ENCODE results near the gene CD59.
"Not testable (repeated sequence)": the region's sequence is repeated elsewhere in the genome, so short reads cannot be mapped to it uniquely, and the experiment has no call there.

CD59 gene

GRCh38 chr11:33692013-33692504 is 44.2 kb downstream of the CD59 start:
- no peak for DNase-seq

DNA sequence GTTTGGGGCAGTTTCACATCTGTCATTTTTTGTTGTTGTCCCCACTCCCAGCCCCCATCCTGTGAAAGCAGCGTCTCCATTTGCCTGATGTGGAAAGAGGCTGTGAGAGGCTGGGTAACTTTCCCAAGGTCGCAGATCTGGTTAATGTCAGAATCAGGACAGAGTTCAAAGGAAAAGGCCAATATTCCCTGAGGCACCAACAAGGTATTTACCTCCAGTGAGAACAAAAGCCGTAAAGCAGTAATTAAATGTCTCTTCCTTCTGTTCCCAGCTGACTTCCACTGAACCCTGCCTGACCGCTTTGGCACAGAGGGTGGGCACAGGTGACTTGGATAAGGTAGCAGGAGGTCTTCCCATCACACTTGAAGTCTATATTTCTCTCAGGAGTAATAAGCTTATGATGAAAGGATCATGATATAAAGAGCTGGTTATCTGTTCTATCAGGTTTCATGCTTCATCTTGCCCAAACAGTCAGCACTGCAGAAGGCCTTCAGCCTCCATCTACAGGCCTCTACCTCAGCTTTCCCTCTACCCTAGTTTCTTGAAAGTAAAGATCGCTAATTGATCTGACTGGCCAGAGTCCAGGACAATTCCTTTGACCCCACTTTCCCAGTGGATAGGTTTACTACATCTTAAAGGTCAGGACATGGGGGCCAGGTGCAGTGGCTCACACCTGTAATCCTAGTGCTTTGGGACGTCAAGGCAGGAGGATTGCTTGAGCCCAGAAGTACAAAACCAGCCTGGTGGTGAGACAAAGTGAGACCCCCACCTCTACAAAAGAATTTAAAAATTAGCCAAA is 45.0 kb downstream of the CD59 start:
- DNase-seq = no peak

DNA sequence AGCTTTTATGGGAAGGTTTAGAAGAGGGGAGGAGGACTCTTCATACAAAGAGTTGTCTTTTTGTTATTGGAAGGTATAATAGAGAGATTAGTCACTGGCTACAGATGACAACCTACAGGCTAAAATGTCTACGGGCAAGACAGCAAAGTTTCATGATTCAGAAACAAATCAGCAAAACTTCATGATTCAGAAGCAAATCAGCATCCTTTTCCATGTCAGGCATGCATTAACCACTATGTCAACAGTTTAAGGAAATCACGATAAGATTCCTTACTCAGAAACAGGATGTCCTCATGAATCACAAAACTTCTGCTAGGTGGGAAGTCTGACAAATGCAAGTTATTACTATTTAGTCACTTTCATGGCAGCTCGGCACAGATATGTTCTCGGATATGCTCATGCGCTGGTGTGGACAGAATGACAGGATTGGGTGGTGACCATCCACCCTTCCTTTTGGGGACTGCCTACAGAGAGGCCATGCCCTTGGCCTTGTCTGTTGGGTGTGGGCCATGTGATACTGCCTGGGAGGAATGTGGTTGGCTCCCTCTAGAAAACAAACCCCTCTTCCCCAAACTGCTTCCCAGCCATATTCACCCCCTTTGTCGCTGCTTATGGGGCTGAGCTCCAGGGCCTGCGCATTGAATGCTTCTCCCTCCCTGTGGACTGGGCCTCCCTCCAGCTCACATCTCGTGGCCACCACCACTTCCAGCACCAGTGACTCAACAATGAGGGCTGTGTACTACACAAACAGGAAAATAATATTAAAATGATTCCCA is 45.7 kb downstream of the CD59 start:
- DNase-seq = no peak

GRCh38 chr11:33689501-33689900 is 46.7 kb downstream of the CD59 start:
- DNase-seq = no peak

DNA sequence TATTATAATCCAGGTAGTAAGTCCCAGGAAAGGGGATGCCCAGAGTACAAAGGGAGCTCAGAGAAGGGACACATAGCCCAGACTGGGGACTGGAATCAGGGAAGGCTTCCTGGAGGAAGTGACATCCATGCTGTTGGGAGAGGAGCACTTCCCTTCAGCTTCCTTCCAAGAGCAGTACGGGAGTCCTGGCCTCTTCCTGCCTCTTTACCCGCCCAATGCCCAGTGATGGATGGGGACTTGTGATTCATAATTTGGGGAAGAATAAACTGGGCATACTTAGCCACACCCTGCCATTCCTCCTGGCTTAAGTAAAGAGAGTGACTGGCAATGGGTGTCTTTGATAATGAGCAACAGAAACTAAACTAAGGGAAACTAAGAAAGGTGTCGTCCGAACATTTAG is 47.1 kb downstream of the CD59 start:
- no peak for DNase-seq

DNA sequence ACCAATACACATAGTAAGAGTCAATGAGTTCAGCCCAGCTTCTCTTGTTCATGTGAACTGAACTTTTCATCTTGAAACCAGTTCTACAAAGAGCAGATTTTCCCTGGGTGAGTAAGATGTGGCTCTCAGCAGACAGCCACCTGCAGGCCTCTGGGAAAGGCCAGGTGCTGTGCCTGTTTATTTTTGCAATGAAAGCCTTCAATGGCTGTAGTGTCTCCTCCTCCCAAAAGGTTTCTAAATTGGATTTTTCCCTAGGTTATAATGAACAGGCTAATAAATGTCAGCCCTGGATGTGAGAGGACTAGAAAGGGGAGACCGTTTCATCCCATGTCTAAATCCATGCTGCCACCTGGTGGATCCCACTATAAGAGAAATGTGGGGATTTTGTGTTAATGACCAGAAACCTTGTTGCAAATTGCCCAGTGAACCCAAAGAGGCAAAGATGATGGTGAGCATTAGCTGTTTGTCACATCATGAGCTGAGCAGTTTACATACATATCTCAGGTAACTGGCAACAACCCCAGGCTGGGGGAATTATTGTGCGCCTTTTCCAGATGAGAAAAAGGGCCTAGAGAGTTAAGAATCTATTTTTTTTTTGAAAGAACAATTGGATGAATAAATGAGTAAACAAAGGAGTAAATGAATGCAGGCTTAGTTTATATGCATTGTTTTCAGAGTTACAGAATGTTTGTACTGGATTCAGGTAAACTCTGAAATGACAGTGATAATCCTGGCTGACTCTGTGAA is 48.3 kb downstream of the CD59 start:
- no peak for DNase-seq

DNA sequence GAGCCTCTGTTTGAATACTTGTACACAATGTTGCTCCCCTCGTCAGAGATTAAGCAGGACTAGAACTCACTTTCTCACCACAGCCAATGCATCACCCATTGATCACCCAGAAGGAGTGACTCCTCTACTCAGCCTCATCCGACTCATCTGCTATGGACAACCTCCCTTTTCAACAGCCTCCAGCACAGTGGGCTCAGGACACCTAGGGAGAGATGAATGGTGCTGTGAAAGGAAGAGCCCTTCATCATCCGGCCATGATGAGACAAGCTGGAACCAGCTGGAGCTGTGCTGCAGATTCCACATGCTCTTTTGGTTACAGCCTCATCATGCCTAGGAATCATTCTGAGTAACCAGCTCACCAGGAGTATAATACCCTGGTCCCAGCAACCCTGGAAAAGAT is 51.1 kb downstream of the CD59 start:
- DNase-seq = no peak

GRCh38 chr11:33684003-33684706 is 52.1 kb downstream of the CD59 start:
- no peak for DNase-seq

- no peak for DNase-seq
Observed at GRCh38 chr11:33682446-33682845, 53.8 kb downstream of the CD59 start.

GRCh38 chr11:33682019-33682418 is 54.2 kb downstream of the CD59 start:
- DNase-seq = no peak

GRCh38 chr11:33678616-33679015 is 57.6 kb downstream of the CD59 start:
- not testable (repeated sequence) for DNase-seq

- no peak for DNase-seq
Observed at GRCh38 chr11:33674035-33674814, 62.0 kb downstream of the CD59 start.

DNA sequence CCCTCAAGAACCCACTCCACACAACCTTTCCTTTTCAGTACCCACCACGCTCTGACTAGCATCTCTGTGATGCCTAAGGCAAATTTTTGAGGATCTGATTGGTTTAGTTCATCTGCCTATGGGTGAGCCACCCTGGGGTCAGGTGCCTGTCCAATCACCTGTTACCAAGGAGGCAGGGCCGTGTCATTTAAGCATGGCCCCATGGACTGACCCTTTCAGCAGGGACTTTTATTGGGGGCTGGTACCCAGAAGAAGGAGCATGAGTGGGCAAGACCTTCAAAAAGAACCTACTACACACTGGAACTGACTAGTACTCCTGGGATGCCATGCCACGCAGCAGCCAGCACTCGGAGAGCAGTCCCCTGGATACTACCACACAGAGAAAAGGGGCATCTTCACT is 64.0 kb downstream of the CD59 start:
- no peak for DNase-seq

- no peak for DNase-seq
Observed at GRCh38 chr11:33670250-33671011, 65.8 kb downstream of the CD59 start.

DNA sequence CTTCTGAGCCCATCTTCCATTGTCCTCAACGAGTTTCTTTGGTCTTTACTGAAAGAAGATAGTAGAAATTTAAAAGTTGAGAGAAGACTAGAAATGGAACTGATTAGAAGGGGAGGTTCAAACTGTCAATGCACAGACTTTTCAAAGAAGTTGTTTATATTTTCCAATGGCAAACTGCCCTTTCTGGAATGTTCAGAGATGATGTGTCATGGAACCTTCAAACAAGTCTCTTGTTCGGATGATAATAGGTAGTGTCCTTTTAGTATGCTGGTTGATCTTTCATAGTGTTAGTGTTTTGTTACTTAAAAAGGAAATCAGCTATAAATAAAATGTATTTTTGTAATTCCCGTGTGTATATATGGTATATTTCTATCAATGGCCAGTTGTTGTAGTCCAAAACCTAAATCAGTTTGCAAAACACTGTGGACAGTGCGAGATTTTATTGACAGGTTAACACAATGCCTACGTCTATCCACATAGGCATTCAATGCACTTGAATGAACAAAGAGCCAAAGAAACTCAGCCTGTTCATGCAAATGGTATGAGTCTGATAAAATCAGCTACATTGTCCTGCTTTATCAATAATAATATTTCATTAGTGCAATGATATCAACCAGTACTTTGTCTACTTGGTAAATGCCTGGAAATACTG is 66.5 kb downstream of the CD59 start:
- DNase-seq = no peak

DNA sequence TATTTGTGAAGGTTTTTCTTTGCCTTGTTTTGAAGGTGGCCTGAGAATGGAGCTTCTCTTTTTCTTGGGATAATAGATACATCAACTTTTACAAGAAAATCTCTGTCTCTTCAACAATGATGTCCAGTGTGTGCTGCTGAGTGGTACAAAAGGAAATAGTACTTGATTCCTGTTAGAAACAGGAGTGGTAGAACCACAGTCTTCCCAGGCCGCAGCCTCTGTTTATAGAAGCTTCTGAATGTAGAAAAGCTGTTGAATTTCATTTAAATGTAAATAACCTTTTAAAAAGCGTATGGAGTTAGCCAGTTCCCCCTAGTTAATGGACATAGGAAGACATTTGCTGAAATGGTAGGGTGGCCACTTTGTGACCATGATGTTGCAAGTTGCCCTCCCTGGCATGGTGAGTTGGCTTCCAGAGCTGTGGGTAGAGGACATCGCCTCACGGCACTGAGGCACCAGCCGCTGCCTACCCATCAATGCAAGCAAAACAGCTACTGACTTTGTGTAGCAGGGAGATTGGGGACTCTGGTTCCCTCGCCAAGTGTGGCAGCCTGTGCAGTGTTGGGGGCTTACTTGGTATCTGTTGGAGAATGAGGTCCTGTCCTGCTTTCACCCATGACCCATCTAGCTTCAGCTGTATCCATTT is 67.1 kb downstream of the CD59 start:
- DNase-seq = no peak

GRCh38 chr11:33668468-33668825 is 67.8 kb downstream of the CD59 start:
- DNase-seq = no peak

DNA sequence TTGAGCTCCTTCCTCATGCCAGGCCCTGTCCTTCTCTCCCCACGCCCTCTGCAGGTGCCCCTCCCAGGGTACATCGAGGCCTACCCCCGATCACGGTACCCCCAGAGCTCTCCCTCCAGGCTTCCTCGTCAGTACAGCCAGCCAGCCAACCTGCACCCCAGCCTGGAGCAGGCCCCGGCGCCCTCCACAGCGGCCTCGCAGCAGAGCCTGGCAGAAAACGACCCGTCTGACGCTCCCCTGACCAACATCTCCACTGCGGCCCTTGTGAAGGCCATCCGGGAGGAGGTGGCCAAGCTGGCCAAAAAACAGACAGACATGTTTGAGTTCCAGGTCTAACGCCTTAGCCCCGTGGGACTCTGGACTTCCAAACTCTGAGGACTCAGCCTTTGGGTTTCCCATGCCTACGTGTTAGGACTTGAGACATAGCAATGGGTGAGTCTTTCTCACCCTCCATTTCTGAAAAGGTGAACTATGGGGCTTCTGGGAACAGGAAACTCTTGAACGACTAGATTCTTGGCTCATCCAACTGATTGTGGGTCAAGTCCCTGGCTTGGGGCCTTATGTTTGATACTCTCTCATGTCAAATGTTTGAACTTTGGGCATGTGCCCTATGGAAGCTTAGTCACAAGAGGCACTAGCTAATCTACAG is 68.3 kb downstream of the CD59 start:
- DNase-seq = no peak

DNA sequence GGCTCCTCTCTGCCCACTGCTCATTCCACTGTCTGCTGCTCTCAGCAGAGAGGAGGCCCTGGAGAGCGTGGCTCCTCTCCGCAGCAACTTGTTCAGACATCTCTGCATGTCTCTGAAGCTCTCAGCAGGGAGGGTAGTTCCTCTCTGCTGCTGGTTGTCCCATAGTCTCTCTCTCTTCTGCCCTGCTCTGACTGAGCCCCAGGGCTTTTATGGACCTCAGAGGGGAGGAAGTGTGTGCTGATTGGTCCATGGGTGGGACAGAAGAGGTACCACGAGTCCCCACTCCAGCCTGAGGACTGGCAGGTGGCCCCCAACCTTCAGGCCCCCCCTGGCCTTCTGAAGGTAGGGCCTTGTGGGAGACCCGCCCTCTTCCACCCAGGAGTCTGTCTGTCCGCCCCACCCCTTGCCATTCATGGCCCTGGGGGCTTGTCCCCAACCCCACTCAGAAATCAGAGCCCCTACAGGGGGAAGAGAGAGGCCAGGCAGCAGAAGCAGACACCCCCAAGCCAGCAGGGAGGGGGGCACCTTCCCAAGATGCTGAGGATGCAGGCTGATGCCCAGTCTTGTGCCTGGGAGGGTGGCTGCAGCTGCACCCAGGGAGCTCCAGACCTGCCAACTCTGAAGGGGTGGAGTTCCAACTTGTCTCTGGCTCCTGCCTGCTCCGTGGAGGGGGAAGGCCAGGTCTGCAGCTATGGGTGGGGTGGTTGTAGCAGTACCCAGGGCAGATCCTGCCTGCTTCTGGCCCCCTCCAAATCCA is 70.7 kb downstream of the CD59 start:
- no peak for DNase-seq

Data from T-helper 9 cell (primary cell).